Measurements from ENCODE around the gene SNW1. TPM values are rescaled to one million over a fixed set of nuclear protein-coding genes. Genes with fewer than 3 reads are reported as not detected.

SNW1 gene
- total RNA-seq, 1 experiment from 2014 or later: 34.8 TPM

DNA sequence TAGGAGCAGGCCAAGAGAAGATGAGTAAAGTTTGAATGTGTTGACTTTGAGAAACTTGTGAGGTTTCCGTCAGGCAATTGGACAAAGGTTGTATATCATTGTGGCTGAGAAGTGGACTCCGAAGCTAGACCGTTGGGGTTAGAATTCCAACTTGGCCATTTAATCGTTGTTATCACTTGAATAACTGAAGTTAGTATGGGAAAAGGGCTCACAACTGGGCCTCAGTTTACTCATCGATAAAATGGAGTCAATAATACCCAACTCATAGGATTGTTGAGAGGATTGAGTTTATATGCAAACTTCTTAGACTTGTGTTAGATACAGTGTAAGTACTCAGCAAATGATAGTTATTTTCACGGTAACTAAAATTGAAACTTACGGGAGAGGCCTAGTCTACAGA lies 52.2 kb downstream of the SNW1 start:
- no peak for DNase-seq
- H3K9me3 ChIP-seq: no peaks in the 10 kb centered on the region
- H3K27me3 ChIP-seq: no peaks in the 10 kb centered on the region
- peaks cover 28% of the 10 kb centered on the region for H3K36me3 ChIP-seq
- H3K4me3 ChIP-seq: peak overlapping the region; percentile 88

DNA sequence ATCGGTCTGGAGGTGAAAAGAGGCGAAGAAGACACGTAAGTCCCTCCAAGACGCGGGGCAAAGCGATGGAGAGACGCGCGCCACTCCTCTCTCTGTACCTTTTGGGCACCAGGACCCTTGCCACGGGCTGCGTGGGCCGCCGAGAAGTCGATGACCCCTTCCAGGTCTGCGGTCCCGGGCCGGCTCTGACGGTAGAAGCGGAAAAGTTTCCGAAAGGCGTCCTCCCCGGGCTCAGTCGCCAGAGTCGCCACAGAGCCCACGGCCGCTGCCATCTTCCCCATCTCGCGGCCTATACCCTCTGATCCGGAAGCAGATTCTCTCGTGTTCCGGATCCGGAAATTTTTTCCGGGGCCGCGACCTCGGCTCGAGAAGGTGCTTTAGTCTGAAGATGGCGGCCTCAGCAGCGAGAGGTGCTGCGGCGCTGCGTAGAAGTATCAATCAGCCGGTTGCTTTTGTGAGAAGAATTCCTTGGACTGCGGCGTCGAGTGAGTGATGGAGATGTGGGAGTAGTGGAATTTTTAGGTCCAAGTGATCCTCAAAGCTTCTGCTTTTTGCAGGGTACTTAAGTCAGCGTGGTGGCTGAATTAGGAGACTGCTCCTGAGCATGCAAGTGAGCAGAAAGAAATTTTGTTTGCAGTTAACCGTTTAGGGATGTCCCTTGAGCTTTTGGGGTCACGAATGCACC lies 53.1 kb downstream of the SNW1 start, which contains the start of the genes ALKBH1 and SLIRP:
ALKBH1 (minus strand) TSS at position 300 of the 685 bp plus-strand sequence; CDS start at position 281, 19 bp downstream.
SLIRP (plus strand) TSS at position 380 of the 685 bp plus-strand sequence; CDS start at position 389, 9 bp downstream.
- Histone ChIP-seq H3K36me3 (peaks cover 25% of the 10 kb centered on the region), H3K9me3 (no peaks in the 10 kb centered on the region), H3K4me3 (peak within 1 kb of the TSS; percentile 88), H3K27me3 (no peaks in the 10 kb centered on the region)
- peak; percentile 76 for DNase-seq

DNA sequence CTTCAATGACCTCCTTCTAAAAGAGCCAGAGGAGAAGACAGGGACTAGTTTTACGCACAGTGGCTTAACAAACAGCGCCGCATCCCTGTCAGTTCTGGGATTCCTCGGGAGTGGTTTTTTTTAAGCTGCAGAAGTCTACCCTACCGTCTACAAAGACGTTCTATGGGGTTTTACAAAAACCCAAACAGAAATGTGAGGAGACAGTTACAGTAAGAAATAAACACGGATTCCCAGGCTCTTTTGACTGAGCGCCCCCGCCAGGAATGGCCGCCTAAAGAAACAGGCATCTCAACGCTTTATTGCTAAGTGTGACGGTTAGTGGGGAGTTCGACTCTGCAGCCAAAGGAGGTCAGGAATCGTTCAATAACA lies 53.6 kb downstream of the SNW1 start:
- H3K9me3 ChIP-seq: no peaks in the 10 kb centered on the region
- peak; percentile 11 for DNase-seq
- H3K36me3 ChIP-seq: peaks cover 21% of the 10 kb centered on the region
- peak overlapping the region; percentile 88 for H3K4me3 ChIP-seq
- H3K27me3 ChIP-seq: no peaks in the 10 kb centered on the region

DNA sequence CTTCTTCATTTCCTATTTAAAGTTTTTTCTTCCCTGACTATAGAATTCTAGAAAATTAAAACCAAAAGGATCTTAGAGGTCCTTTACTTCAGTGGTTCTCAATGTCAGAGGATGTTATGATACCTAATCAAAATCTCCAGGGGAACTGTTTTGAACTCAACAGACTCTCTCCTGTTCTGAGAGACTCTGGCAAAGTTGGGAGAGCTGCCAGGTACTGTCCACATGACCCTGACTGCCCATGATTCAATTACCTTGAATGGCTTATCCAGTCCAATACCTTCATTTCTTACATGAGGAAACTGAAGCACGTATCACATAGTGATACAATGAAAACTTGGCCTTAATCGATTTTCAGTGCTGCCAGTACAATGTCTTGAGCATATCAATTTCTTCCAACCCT lies 69.7 kb downstream of the SNW1 start:
- H3K27me3 ChIP-seq: no peaks in the 10 kb centered on the region
- no peaks in the 10 kb centered on the region; the same call in 1 of the 2 replicates for H3K36me3 ChIP-seq
- H3K9me3 ChIP-seq: no peaks in the 10 kb centered on the region
- DNase-seq: no peak
- H3K4me3 ChIP-seq: no peak overlapping the region

DNA sequence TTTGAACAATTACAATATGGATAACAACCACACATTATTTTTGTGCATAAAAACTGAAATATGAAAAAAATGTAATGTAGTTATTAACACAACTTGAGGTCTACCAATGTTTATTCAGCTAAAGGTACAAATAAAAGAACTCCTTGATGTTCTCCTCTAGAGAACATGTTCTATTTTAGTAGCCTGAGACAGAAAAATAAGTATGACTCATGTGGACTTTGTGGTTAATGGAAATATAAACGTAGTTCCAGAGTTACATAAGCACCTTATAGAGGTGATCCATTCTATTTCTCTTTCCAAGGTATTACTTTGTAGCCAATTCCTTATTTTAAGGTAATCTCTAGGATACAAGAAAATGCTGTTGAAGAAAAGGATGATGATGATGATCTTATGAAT lies 78.8 kb downstream of the SNW1 start:
- no peak for DNase-seq
- H3K9me3 ChIP-seq: no peaks in the 10 kb centered on the region
- H3K27me3 ChIP-seq: no peaks in the 10 kb centered on the region
- H3K36me3 ChIP-seq: no peaks in the 10 kb centered on the region
- no peak overlapping the region for H3K4me3 ChIP-seq

DNA sequence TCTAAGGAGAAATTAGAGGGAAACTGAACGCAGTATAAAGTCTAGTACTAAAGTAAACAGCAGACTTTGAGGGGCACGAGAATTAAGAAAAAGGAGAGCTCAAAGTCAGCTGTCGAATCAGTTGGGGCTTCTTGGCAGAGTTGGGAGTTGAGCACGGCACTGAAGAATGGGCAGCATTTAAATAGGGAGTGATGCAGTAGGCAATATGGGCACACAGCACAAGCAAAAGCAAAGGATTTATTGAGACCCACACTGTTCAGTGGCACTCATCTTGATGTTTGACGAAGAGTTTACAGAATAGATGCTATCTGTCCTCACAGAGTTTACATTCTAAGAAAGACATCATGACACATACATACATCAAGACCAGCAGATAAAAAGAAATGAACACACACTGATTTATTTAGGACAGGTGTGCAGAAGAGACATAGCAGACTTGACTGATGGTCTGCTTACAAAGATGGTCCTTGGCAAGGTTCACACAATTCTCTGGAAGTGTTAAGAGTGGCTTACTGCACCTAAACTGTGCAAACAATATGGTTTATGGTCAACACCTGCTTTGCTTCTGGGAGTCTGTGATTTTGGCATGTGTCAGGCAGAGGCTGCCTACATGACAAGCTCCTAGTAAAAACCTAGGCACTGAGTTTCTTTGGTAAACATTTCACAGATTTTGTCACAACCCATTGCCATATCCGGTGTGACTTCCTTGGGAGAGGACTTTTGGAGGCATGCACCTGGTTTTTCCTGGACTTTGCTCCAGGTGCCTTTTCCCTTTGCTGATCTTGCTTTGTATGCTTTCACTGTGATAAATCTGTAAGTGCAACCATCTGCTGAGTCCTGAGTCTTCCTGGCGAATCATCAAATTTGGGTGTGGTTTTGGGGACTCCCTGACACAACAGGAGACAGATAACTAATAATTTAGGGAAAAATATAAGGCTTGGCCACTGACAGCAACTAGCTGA lies 79.5 kb downstream of the SNW1 start:
- H3K4me3 ChIP-seq: no peak overlapping the region
- no peak for DNase-seq
- H3K36me3 ChIP-seq: no peaks in the 10 kb centered on the region
- H3K9me3 ChIP-seq: no peaks in the 10 kb centered on the region
- H3K27me3 ChIP-seq: no peaks in the 10 kb centered on the region

DNA sequence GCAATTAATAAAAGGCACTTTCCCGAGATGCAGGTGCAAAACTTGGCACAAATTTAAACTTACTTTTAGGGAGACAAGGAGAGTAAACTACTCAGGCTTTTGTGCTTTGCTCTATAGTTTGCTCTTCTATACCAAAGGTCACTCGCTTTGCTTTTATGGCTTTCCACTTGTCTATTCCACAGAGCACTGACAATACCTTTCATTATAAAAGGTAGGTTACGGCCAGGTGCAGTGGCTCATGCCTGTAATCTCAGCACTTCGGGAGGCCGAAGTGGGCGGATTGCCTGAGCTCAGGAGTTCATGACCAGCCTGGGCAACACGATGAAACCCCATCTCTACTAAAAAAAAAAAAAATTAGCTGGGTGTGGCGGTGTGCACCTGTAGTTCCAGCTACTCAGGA lies 86.0 kb downstream of the SNW1 start:
- no peaks in the 10 kb centered on the region for H3K27me3 ChIP-seq
- no peaks in the 10 kb centered on the region for H3K36me3 ChIP-seq
- no peak for DNase-seq
- H3K4me3 ChIP-seq: no peak overlapping the region
- H3K9me3 ChIP-seq: no peaks in the 10 kb centered on the region

DNA sequence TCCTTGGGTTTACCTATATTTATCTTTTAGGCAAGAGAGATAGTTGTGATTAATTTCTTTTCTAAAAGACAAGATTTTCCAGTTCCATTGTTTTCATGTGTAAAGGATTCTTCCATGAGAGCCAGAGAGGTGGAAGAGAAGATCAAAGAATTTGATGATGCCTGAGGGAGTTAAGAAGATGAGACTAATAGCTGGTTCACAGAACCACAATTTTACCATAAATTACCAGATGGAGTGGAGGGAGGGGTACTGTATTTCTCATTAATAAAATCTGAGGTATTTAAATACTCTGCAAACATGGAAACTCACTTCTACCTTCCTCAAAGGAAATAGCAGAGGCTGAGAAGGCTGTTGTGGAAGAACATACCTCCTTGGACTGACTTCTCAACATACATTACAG lies 87.8 kb downstream of the SNW1 start:
- Histone ChIP-seq H3K9me3 (no peaks in the 10 kb centered on the region), H3K4me3 (no peak overlapping the region), H3K27me3 (no peaks in the 10 kb centered on the region), H3K36me3 (no peaks in the 10 kb centered on the region)
- no peak for DNase-seq

Other genes with a start within 250 kb of the SNW1 start
- 5.7 and 10.9 TPM in 2 replicates for gene SPTLC2, start 144.5 kb downstream of the SNW1 start, total RNA-seq (2014; rRNA removed; shearing (Covaris generic); ENCODE audit: low replicate concordance)
- 7.1 and 8.8 TPM in 2 replicates for gene ALKBH1, start 53.1 kb downstream of the SNW1 start, total RNA-seq (2014; rRNA removed; shearing (Covaris generic); ENCODE audit: low replicate concordance)
- gene SLIRP, start 53.1 kb downstream of the SNW1 start, total RNA-seq (2014; rRNA removed; shearing (Covaris generic); ENCODE audit: low replicate concordance): 323 and 825 TPM in 2 replicates
- 1.1 and 1.6 TPM in 2 replicates for gene ADCK1, start 39.0 kb upstream of the SNW1 start, total RNA-seq (2014; rRNA removed; shearing (Covaris generic); ENCODE audit: low replicate concordance)

All from MG63 (cell line).